Activated naive CD4-positive, alpha-beta T cell (primary cell): ENCODE data around the gene AKT3.

ENCODE experiments used
- DNase-seq, 4 experiments: peaks; one replicate each; lab custom pipeline; 2025; lab: John Stamatoyannopoulos, UW

The AKT3 gene

DNA sequence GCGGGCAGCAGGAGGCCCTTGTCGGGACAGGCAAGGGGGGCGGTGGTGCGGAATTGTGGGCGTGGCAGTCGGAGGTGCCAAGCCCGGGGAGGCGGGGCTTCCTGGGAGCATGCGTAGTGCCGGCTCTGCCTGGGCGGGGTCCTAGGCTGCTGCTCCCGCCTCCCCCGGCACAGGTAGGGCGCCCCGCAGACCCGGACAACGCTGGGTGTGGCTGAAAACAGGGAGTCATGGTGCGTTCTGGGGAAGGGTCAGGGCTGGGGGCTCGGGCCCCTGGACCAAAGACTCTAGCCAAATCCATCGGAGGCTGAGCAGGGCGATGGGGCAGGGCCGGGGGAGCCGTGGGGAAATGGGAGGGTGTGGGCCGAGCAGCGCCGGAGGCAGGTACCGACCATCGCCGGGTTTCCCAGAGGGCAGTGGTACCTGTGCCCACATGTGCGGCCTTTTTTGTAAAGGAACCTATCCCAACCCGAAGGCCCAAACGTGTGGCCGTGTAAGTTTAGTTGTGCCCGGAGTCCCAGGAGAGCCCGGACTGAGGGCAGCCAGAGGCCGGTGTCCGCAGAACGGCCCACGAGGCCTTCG lies 362.3 kb downstream of the AKT3 start:
- no peak for DNase-seq

DNA sequence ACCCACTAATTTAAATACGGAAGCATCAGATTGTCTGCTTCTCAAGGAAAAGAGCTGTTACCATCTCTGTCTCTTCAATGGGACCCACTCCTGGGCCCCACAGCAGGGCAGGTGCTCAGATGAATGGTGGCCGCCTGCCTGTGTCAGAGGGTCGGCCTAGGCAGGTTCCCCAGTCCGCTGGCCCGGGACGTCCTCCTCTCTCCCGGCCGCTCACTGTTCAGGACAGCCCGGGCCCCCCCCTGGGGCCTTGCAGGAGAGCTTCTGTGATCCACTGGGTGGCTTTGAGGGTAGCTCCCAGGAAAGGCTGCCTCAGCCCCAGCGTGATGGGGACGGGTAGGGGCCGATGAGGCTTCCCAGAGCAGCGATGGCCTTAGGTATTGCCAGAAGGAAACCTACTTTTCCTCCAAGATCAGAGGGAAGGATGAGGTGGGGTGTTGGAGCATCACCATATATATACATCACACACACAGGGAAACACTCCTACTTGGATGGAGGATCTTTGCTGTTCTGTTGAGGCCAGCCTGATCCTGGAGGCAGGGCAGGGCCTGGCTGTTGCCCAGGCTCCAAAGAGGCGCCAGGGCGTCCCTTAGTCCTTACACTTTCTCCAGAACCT lies 362.9 kb downstream of the AKT3 start:
- DNase-seq, result no peak

DNA sequence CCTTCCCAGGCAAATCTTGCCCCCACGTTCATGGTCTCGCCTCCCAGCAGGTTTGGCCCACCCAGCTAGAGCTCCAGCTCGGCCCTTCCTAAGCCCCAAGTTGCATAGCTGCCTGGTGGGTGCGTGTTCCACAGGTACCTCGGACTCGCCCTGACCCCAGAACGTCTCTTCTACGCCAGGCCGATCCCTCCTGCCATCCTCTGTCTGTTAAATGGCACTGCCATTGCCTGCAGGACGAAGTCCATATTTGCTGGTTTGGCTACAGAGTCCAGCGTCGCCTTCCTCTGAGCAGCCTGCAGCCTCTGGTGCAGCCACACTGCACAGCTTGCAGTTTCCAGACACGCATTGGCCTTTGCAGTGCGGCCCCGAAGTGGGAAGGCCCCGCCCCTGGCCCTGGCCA lies 366.1 kb downstream of the AKT3 start:
- DNase-seq, result no peak

DNA sequence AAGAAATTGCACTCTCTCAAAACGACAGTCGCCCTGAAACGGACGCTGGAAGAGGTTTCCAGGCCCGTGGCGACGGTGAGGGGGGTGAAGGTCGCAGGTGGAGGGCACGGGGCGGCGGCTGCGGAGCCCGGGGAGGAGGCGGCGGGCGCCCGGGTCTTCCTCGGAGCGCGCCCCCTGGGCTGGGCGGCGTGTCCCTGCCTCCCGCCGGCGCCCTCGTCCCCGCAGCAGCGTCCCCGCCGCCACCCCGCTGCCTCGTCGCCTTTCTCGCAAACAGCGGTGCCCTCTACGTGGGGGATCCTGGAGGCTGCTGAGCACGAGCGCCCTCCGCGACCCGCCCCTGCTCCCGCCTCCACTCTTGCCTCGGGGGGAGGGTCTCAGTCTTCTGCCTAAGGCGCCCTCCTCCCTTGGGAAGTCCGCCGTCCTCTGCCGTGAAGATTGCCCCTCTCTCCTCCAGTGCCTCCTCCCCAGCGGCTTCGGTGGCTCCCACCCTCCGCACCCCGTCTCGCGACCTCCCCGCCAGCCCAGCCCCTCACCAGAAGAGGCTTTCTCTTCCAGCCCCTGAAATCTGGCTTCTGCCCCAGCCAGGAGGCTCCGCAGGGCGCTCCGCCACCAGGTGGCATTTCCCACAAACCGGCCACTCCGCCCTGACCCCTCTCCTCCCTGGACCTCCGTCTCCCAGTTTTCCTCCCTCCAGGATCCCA lies 366.8 kb downstream of the AKT3 start:
- DNase-seq, result peak in 1 of 4 experiments; percentile 16

DNA sequence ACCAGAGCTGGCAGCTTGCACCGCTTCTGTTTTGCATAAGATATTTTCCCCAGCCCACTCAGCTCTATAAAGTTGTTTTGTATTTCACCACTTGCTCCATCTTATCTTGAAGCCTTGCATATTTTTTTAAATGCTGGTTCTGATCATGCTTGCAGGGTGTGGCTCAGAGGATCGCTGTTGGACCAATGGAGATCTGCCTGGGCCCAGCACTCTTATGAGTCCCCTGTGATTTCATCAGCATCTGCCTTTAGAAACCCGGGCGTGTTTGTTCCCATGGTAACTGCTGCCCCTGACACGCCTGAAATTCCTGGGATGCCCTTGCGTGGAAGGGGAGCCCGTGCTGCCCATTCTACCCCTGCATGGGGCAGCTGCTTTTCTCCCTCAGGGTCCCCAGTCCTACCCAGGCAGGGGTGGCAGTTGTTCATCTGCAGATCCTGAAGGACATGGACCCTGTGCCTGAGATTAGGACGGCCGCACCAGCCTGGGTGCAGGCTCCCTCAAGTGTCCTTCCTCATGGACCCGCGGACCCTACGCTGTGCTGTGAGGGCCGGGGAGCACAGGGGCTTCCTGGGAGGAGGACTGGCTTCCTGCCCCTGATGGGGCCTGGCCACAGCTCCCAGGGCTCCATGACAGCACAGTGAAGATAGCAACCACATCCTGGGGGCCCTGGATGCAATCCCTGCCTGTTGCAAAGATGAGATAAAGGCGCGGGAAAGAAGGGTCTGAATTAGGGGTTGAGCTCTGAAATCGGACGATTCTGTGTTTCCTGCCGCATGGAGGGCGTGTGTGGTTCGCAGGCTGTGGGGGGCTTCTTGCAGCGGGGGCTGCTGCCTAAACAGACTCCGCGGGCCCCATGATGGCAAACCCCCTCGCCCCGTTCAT lies 367.7 kb downstream of the AKT3 start:
- DNase-seq, result no peak

DNA sequence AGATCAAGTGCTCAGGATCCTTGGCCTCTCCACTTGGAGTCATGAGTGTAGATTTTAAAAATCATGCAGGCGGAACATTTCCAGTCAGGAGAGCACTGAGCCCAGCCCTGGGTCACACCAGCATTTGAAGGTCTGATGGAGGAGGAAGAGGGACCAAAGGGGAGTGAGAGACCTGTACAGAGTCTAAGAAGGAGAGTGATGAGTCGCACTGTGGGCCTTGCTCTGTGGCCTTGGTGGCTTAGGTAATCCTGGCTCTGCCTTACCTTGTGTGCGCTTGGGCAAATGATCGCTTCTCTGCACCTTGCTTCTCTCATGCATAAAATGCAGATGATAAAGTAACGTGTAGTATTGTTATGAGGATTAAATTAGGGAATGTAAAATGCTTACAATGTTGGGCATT lies 368.9 kb downstream of the AKT3 start:
- no peak for DNase-seq

DNA sequence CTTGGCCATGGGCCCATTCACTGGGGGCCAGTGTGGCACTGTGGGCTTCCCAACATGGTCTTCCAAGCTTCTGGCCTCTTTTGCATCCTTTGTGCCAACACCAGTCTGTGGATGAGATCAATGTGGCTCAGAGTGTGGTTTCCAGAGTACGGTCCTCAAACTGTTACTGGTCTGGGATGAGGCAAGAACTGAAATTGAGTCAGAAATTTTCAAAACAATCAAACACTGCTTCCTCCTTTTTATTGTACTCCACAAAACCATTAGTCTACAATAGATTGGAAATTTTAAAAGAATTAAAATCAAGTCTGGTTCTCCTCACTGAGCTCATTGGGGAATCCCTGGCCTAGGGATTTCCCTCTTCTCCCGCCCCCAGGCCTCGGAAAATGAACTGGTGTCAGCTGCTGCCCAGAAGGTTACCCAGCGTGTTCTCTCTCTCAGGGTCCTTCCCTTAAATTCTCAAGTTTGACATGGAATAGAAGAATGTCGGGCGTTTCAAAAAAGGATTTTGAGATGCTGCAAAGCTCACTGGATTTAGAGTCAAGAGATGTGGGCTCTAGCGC lies 372.2 kb downstream of the AKT3 start:
- DNase-seq, result no peak

DNA sequence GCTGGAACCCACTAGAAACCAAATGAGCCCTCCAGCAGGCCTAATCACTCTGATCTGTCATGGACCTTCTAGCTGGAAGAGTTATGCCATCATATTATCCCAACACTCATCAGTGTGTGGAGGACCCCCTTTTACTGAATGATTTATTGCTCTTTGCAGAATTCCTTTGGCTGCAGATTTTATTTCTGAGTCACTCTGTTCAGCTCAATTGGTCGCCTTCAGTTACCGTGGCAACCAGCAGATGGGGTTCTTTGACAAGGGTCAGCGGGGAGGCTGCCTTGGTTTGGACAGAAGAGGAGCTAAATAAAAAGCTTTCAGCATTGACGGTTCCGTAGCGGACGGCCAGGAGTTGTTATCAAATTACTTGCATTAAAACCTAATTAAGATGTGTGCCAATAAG lies 374.1 kb downstream of the AKT3 start:
- DNase-seq, result no peak

DNA sequence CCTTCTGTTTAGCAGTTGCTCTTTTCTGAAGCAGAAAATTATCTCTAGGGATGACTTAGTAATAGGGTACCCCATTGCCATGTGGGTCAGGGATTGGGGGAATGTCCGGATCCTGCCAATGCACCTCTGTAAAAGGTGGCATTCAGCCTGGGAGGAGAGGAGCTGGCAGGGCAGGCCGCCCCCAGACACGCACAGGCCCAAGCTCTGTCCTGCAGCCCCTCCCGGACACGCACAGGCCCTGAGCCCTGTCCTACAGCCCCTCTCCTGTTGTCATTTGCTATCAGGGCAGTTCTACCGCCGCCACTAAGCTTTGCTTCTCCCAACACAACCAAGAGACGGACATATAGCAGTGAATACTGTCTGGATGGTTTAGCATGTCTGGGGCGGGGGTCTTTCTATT lies 375.1 kb downstream of the AKT3 start:
- DNase-seq, result no peak

DNA sequence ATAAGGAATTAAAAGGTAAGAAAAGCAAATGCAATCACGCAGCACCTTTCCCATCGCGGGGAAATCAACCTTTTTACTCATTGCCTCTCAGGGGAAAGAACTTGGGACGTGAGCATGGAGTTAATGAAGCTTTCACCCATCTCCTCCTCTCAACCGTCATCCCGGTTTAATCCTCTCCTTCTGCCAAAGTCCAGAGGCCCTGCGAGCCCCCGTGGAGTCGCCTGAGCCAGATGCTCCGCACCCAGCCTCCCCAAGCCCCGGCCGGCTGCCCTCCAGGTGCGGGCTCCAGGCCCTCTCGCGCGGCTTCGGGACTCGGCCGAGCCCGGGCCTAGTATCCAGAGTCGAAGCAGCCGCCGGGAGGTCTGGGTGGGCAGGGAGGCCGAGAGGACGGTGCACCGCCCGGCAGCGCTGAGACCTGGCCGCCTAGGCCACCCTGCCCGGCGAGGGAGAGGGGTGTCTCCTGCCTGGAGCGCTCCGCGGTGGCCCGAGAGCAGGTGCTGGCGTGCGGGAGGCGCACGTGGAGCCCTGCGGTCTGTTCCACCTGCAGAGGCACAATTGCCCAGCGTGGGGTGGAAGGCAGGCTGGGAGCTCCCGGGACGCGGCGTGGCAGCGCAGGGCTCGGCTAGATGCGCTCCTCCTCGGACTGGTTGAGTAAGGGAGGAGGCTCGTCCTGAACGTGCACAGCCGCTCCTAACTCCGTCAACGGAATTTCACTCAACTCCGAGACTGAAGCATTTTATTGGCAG lies 375.7 kb downstream of the AKT3 start:
- DNase-seq, result no peak

DNA sequence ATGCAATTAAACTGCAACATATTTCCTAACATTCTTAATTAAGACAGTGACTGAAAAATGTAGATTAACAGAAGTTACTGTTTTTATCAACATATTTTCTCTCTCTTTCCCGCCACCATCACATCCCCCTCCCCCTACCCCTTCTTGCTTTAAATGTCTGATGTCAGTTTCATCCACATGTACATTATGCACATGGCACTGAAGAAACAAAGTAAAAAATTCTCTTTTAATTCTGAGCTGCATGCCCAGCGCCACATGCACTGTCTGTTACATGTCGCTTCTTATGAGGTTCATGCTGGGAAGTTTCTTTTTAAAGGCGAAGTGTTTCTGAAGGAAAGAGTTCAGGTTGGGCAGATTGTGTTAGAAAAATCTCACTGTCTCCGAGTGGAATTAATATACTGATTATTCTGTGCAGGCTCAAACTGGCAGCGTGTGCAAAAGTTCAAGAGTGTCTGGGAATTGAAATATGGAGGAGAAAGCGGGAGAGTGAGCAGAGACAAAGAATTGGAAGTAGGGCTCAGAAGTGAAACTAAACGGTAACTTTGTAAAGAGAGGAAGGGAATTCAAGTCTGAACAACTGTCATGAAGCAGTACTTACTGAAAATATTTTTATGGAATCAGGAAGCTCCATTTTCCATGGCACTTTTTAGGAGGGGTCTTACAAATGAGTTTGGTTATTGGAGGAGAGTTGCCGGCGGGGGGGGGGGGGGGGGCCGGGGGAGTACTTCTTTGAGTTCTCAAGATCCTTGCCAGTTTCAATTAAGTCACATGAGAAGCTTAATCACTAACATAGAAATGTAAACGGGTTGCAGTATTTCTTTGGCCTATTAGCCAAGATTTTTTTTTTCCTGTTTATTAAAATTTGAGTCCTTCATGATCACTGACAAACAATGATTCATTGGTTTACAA lies 376.6 kb downstream of the AKT3 start:
- DNase-seq, result no peak

DNA sequence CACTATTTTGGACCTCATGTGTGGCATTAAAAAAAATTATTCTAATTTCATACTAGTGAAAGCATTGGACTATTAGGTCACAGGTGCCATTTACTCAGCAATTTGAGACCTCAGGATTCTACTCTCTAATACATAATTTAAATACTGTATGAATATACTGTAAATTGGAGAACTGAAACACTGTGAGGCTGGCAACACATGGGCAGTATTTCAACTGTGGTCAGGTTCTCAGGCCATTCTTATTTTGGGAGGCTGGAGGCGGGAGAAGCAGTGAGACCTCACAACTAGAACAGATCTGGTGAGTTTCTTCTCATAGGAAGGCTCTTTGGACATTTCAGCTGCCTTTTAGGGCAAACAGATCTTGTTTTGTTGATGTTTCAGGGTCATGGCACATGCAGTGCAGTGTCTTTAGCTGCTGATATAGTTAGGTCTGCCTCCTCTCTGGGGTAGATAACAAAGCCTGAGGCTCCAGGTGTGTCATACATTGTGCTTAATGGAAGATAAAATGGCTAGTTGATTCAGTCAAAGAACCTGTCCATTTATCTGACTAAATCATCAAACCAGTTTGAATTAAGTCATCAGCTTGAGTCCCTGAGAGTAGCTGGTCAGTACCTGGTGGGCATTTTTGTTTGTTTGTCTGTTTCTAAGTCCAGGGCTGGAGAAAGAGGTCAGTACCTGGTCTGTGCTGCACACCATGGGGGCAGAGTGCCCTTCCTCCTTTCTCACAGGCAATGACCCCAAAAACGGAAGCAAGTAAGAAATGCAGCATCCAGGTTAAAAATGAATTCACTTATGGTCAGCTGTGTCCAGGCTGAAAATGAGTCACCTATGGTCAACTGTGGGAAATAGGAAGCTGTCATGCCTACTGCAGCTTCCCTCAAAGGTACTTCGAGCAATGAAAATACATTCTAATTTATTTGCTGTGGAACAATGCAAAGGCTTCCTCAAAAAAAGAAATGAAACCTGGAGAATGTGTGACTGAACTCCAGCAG lies 378.0 kb downstream of the AKT3 start:
- no peak for DNase-seq

DNA sequence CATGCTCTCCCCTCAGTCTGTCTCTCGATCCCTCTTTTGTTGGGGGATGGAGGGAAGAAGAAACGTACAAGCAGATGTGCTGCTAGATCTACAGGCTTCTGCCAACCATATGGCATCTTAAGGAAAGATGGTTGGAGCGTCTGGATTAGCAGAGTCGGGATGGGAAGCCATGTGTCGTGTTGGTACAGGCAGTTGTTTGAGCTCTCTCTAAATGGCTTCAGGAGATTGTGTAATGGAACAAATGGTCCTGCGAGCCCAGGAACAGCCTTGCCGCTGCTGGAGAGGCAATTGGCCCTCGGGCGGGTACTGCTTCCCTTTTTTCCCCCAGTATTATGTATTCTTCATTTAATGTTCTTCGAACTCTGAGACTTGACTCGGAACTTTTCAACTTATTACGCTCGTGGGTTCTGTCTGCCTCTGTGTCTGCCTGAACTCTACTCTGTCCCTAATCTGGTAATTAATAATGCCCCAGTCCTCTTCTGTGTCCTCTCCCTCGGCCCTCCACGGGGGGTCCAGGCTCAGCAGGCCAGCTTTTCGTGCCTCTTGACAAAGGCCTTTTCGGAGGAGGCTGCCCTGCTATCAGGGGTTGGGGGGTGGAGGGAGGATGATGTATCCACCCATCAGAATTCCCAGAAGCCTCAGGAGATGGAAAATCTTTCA lies 378.9 kb downstream of the AKT3 start:
- DNase-seq, result no peak

DNA sequence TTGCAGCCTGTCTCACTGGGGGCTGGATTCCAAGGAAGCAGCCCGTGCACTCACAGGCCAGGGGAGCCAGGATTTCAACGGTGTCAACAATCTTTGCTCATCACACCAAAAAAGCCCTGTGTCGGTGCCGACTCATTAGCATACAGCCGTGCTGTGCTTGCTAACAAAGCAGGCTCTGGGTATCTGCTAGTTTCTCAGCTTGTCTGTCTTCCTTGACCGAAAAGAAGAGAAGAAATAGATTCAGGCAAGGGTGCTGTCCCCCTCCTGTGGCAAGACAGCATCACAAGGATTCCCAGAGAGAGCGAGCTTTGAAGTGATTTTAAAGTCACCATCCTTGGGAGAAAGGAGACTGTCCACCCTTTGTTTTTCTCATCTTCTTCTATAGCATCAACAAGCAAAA lies 379.5 kb downstream of the AKT3 start:
- DNase-seq, result no peak

DNA sequence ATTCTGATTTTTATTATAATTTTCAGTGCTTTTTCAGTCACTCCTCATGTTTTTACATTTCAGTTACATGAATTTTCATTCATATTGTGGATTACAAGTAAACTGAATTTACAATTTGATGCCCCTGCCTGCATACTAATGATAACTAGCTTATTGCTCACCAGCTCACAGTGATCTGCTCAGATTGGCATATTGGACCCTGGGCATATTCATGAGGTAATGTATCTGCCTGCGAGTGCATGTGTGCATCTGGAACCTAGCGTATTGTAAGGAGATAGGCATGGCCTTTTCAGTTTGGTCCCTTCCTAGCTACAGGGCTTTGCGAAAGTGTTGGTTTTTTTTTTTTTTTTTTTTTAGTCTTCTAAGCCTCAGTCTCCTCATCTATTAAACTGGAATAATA lies 380.5 kb downstream of the AKT3 start:
- DNase-seq, result no peak

DNA sequence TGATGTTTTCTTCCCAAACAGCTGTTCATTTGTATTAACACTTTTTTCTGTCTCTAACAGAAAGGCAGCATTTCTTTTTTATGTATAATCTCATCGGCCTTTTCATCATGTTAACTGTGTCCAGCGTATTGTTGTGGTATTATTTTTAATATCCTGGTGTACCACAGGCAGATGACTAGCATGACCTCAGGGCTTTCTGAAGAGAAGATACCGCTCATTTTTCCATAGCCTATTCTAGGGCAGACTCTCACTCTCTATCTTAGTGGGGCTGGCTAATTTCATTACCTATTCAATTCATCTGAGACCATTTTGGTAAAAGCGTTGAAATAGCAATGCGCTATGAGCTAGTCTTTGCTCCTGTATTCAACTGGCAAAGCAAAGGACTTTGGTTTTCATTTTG lies 384.3 kb downstream of the AKT3 start:
- no peak for DNase-seq

DNA sequence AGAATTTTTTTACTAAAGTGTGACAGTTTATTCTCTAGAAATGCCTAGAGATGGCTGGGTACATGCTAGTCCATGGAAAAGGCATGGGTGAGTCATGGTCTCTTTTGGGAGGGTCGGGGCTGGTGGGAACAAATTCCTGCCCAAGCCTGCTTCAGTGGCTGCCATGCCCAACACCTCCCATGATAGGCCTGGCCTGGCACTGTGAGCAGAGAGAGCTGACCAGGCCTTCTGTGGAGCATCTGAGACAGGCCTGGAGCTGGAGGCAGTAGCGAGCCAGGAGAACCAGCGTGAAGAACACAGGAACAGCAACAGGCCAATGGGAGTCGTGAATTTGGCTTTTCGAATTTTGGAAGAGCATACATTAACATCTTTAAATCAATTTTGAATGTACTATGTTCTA lies 385.0 kb downstream of the AKT3 start:
- no peak for DNase-seq

DNA sequence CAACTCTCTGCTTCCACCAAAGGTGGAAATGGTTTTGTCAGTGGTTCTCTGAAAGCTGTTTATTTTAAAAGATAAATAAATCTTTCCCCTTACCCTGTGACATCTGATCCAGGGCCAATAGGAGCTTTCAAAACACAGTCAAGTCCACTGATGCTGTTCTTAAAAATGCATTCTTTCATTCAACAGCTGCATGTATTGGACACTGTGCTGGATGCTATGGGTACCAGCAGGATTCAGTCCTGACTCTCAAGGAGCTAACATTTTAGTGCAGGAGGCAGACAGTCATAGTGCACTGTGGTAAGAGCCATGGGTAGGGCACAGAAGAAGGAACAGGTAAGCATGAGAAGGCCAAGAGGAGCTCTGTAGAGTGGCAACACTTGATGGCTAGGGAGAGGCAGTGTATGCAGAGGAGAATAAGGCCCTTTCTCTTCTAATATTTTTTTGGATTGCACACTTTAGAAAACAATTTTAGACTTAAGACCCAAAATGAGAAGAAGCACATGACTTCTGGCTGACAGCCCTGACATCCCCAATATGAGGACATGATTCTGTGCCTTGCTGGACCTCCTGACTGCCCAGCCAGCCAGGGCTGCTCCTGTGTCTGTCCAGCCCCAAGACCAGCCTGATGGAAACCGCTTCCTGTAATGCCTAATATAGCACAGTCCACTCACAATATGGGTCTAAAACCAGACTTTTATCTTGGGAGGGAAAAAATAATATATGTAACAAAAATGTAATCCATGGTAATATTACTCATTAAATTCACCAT lies 386.9 kb downstream of the AKT3 start:
- no peak for DNase-seq
